SK-N-SH treated with all-trans-retinoic acid at 6 μM for 48 hours (cell line): ENCODE measurements around the gene OBSCN.

Experiments
- TF ChIP-seq, protein P1 (sequence below): fragments of 250-450 bp; sonication (Bioruptor Pico); IDR thresholded peaks from 2 replicates; pipeline ENCODE4 v1.8.0; 2020; ENCODE audit warnings: mild to moderate bottlenecking, moderate library complexity, borderline replicate concordance
- TF ChIP-seq, protein P2 (sequence below): fragments of 250-450 bp; sonication (Bioruptor Pico); IDR thresholded peaks from 2 replicates; pipeline ENCODE4 v1.5.1; 2021; ENCODE audit warnings: mild to moderate bottlenecking, moderate library complexity

DNA sequence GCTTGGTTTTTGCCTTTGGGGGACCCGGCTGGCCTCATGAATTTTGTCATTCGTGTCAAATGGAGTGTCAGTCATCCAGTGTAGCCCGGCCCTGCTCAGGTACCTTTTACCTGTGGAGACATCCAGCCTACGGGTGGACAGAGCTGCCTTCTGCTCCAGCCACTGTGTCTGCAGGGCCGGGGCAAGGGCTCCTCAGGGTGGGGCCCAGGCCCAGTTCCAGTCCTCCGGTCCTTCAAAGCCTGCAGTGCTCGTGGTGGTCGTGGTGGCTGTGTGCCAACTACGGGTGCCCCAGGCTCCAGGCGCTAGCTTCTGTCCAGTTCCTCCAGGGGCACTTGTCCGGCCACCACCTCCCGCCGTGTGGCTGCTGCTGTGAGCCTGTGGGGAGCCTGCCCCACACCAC, 144.0 kb downstream of the OBSCN start:
- TF ChIP-seq, protein P1, sequence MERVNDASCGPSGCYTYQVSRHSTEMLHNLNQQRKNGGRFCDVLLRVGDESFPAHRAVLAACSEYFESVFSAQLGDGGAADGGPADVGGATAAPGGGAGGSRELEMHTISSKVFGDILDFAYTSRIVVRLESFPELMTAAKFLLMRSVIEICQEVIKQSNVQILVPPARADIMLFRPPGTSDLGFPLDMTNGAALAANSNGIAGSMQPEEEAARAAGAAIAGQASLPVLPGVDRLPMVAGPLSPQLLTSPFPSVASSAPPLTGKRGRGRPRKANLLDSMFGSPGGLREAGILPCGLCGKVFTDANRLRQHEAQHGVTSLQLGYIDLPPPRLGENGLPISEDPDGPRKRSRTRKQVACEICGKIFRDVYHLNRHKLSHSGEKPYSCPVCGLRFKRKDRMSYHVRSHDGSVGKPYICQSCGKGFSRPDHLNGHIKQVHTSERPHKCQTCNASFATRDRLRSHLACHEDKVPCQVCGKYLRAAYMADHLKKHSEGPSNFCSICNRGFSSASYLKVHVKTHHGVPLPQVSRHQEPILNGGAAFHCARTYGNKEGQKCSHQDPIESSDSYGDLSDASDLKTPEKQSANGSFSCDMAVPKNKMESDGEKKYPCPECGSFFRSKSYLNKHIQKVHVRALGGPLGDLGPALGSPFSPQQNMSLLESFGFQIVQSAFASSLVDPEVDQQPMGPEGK (CRISPR knock-in tag): no peak
- TF ChIP-seq, protein P2, sequence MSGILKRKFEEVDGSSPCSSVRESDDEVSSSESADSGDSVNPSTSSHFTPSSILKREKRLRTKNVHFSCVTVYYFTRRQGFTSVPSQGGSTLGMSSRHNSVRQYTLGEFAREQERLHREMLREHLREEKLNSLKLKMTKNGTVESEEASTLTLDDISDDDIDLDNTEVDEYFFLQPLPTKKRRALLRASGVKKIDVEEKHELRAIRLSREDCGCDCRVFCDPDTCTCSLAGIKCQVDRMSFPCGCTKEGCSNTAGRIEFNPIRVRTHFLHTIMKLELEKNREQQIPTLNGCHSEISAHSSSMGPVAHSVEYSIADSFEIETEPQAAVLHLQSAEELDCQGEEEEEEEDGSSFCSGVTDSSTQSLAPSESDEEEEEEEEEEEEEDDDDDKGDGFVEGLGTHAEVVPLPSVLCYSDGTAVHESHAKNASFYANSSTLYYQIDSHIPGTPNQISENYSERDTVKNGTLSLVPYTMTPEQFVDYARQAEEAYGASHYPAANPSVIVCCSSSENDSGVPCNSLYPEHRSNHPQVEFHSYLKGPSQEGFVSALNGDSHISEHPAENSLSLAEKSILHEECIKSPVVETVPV (CRISPR knock-in tag): no peak
